DMS 273 treated with DMSO at 0.1 percent for 48 hours (cell line): ENCODE data around the gene CLASP1.
"Not testable (repeated sequence)": the region's sequence is repeated elsewhere in the genome, so short reads cannot be mapped to it uniquely, and the experiment has no call there.

Experiments
- DNase-seq: peaks from one replicate; lab custom pipeline; 2025; lab: John Stamatoyannopoulos, UW

The CLASP1 gene

GRCh38 chr2:121374412-121375075, 274.7 kb downstream of the CLASP1 start:
- DNase-seq, result not testable (repeated sequence)

- no peak for DNase-seq
Observed at GRCh38 chr2:121372721-121373353, 276.4 kb downstream of the CLASP1 start.

GRCh38 chr2:121372082-121372481, 277.2 kb downstream of the CLASP1 start:
- no peak for DNase-seq

- no peak for DNase-seq
Observed at GRCh38 chr2:121368836-121369235, 280.4 kb downstream of the CLASP1 start.

GRCh38 chr2:121368155-121368554, 281.1 kb downstream of the CLASP1 start:
- DNase-seq, result no peak

- DNase-seq, result no peak
Observed at GRCh38 chr2:121367246-121367900, 281.9 kb downstream of the CLASP1 start.

DNA sequence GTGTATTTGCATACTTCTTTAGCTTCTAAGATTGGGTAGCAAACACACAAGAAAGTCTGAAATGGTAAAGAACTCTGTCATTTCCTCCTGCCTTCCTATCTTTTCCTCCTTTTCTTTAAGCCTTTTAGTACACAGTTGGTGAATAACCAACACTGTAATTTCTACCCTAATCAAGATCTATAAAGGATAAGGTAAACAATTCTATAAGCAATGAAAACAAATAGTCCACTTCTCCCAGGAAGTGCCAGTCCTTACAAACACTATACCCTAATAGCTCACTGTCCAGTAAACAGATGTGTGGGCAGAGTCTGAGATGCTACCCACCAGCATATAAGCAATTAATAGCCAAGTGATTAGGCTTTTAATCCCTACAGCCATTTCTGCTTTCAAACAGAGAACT, 283.2 kb downstream of the CLASP1 start:
- DNase-seq, result no peak

DNA sequence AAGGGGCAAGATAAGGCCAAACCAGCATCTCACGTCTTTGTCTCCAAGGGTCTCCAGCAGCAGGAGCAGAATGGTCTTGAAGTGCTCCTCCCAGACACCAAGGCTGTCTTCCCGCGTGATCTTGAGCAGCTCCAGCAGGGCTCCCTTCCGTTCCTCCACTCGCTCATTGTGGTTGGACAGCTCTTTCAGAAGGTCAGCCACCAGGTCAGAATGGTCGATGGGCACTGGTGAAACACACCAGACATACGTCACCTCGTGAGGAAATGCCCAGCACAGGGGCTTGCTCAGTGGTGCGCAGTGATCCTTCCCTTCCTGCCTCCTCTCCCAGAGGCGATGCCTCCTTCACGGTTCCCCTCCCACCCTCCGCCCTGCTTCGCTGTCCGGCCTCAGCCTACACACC, 284.2 kb downstream of the CLASP1 start:
- no peak for DNase-seq

- no peak for DNase-seq
Observed at GRCh38 chr2:121363632-121364420, 285.4 kb downstream of the CLASP1 start.

DNA sequence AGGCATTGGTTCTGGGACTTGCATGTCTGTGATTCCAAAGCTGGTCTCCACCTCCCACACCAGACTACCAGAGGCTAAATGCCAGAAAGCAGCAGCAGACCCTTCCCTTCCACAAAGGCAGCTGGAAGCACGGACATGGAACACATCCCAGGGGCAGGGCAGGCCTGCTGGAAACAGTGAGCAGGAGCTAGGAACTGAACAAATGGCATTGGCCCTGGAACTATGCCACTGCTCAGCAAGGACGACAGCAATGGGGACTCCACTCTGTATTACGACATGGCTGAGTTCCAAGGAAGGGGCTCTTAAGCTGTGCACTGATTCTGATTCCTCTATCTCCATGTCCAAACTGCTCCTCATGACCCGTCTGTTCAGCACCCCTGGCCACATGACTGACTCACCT, 286.5 kb downstream of the CLASP1 start:
- no peak for DNase-seq

DNA sequence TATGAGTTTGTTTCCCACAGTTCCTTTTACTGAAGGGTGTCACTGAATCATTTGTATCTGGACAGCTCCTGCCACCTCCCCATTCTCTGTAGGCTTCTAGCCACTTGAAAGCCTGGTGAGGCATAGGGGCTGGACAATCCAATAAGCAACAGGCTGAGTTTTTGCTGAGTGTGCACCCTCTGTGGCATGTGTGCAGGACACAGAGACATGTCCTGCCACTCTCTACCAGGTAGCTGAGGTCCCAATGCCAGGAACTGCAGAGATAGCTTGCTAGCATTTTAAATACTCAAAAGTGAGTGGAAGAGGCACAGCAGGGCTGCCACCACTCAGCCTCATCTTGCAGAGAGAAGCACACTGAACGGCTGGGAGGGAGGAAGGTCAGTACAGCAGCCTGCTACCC, 287.0 kb downstream of the CLASP1 start:
- no peak for DNase-seq

- no peak for DNase-seq
Observed at GRCh38 chr2:121360566-121361300, 288.5 kb downstream of the CLASP1 start.

- no peak for DNase-seq
Observed at GRCh38 chr2:121359716-121360565, 289.3 kb downstream of the CLASP1 start.

DNA sequence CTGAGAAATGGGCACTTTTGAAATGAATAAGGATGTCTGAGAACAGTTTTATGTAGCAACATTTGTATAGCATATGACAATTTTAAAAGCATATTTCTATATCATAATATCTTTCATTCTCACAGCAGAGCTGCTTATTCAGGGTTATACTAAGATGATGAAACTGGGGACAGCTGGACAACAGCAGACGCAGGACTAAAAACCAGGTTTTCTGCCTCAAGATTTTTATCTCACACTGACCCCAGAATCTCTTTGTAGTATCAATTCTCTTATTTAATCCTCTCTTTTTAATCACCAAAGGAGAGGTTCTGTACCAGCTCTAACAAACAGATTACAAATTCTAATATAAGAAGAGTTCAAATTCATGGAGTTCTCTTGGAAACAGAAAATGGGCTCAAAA, 290.1 kb downstream of the CLASP1 start:
- no peak for DNase-seq

GRCh38 chr2:121358291-121358690, 291.0 kb downstream of the CLASP1 start:
- DNase-seq, result no peak

GRCh38 chr2:121356058-121356640, 293.1 kb downstream of the CLASP1 start:
- DNase-seq, result peak; percentile 63

- DNase-seq, result no peak
Observed at GRCh38 chr2:121355488-121355887, 293.8 kb downstream of the CLASP1 start.

- no peak for DNase-seq
Observed at GRCh38 chr2:121351521-121352318, 297.5 kb downstream of the CLASP1 start.

DNA sequence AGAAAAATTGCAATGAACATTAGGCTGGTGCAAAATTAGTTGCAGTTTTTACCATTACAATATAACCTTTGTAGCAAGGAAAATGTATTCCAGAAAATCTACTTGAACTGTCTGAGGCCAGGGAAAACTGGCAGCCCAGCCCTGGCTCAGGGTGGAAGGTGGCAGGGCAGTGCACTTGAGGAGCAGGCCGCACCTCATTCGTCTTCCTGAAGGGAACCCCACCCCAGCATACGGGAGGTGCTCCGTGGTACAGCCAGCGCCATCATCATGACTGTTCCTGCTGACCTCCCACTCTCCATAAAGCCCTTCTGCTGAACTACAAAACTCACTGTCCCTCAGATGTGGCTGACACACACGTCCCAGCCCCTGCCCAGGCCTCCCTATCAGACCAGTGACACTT, 298.4 kb downstream of the CLASP1 start:
- no peak for DNase-seq

DNA sequence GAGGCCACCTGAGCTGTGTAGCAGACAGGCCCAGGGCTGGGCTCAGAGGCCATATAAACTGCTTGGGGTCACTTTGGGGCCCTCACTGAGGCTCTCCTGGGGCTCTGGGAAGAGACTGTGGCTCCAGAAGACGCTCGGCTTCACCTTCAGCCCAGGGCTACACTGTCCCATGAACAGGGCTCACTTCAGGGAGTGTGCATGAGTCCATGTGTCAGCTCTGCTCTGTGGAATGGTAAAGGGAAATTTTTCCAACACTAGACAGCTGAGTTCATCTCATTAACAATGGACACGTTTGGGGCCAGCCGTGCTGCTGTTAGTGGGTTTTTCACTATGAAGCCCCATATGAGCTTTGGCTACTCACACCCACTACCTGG, 298.9 kb downstream of the CLASP1 start:
- DNase-seq, result no peak
